ENCODE measurements around the gene IMPA2.
"Not testable (repeated sequence)": the region's sequence is repeated elsewhere in the genome, so short reads cannot be mapped to it uniquely, and the experiment has no call there.

Gene IMPA2

GRCh38 chr18:11981192-11981542 is at the start of gene IMPA2:
Gene IMPA2 (plus strand): TSS chr18:11981507. CDS start chr18:11981670, 163 bp downstream.
- peak in 9 of 14 donors; percentile 59 to 89 (median 85) for DNase-seq

GRCh38 chr18:11932393-11932792 is 48.9 kb upstream of the IMPA2 start:
- no peak for DNase-seq

GRCh38 chr18:11937874-11938478 is 43.3 kb upstream of the IMPA2 start:
- peak in 9 of 14 donors; percentile 7 to 49 (median 17) for DNase-seq

- DNase-seq = no peak
Measured at GRCh38 chr18:11940956-11941355, 40.4 kb upstream of the IMPA2 start.

GRCh38 chr18:11943551-11943950 is 37.8 kb upstream of the IMPA2 start:
- no peak for DNase-seq

- no peak for DNase-seq
Measured at GRCh38 chr18:11944252-11944651, 37.1 kb upstream of the IMPA2 start.

- DNase-seq = no peak
Measured at GRCh38 chr18:11944786-11945185, 36.5 kb upstream of the IMPA2 start.

GRCh38 chr18:11945834-11946659 is 35.3 kb upstream of the IMPA2 start:
- not testable (repeated sequence) for DNase-seq

GRCh38 chr18:11946756-11947155 is 34.6 kb upstream of the IMPA2 start:
- no peak for DNase-seq

GRCh38 chr18:11947214-11948191 is 33.8 kb upstream of the IMPA2 start:
- DNase-seq = peak in 13 of 14 donors; percentile 1 to 89 (median 54)

GRCh38 chr18:11948852-11949523 is 32.3 kb upstream of the IMPA2 start:
- no peak for DNase-seq

GRCh38 chr18:11950824-11951223 is 30.5 kb upstream of the IMPA2 start:
- DNase-seq = no peak

- DNase-seq = no peak
Measured at GRCh38 chr18:11951390-11951851, 29.9 kb upstream of the IMPA2 start.

GRCh38 chr18:11953113-11953512 is 28.2 kb upstream of the IMPA2 start:
- DNase-seq = no peak

- peak in 9 of 14 donors; percentile 1 to 71 (median 13) for DNase-seq
Measured at GRCh38 chr18:11955239-11956029, 25.9 kb upstream of the IMPA2 start.

- DNase-seq = no peak
Measured at GRCh38 chr18:11956371-11957308, 24.7 kb upstream of the IMPA2 start.

- no peak for DNase-seq
Measured at GRCh38 chr18:11957636-11958035, 23.7 kb upstream of the IMPA2 start.

GRCh38 chr18:11959651-11960050 is 21.7 kb upstream of the IMPA2 start:
- DNase-seq = not testable (repeated sequence)

GRCh38 chr18:11960743-11961380 is 20.4 kb upstream of the IMPA2 start:
- no peak for DNase-seq
